LNCaP clone FGC (cell line): ENCODE data around the gene ARID1B.

Source experiments
- DNase-seq: peaks from one replicate; pipeline ENCODE4 v3.0.0-alpha.2; 2011; ENCODE audit warnings: low read depth
- H3K4me3 ChIP-seq: 2 replicates; pipeline ENCODE4 v1.5.1; 2011; ENCODE audit warnings: mild to moderate bottlenecking, low read depth, low read length, control low read depth
- TF ChIP-seq, protein P1 (sequence below): IDR thresholded peaks from 2 replicates; pipeline ENCODE4 v1.5.1; 2012; ENCODE audit warnings: mild to moderate bottlenecking; ENCODE audit not compliant: control insufficient read depth, insufficient read depth; ENCODE audit errors: extremely low read depth

Gene ARID1B

DNA sequence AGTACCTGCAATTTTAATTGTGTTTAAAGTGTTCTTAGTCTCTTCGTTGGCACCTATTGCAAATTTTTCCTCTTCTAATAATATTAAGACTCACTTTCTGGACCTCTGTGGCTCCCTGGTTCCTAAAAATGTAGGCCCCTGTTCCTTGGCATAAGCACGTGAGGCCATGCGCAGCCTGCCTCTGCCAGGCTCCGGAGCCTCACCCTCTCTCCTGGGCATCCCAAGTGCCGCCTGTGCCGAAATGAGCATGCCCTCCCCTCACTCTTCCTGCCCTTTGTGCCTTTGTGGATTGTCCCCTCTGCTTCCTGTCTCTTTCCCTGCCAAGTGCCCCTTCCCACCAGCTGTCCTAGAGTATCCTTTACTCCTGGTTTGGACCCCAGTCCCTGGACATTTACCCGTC is 300.1 kb downstream of the ARID1B start:
- DNase-seq: no peak
- no peak overlapping the region for H3K4me3 ChIP-seq
- TF ChIP-seq, protein P1, sequence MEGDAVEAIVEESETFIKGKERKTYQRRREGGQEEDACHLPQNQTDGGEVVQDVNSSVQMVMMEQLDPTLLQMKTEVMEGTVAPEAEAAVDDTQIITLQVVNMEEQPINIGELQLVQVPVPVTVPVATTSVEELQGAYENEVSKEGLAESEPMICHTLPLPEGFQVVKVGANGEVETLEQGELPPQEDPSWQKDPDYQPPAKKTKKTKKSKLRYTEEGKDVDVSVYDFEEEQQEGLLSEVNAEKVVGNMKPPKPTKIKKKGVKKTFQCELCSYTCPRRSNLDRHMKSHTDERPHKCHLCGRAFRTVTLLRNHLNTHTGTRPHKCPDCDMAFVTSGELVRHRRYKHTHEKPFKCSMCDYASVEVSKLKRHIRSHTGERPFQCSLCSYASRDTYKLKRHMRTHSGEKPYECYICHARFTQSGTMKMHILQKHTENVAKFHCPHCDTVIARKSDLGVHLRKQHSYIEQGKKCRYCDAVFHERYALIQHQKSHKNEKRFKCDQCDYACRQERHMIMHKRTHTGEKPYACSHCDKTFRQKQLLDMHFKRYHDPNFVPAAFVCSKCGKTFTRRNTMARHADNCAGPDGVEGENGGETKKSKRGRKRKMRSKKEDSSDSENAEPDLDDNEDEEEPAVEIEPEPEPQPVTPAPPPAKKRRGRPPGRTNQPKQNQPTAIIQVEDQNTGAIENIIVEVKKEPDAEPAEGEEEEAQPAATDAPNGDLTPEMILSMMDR: no peak

DNA sequence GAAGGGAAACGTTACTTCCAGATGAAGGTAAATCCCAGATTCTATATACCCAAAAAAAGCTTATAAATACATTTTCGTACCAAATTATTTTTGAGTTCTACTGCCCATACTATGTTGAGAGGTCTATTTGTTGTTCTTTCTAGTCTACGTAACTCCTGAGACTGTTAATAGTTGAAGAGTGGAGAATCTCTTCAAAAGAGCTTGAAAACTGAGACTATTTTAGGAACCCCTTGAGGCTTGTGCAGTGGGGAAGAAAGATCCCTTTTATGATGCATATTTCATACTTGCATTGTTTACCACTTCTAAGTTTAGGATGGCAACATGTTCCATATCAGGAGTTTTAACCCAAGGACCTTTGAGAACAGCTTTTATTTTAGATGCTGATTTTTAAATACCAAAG is 301.1 kb downstream of the ARID1B start:
- no peak overlapping the region for H3K4me3 ChIP-seq
- TF ChIP-seq, protein P1: no peak
- DNase-seq: no peak

DNA sequence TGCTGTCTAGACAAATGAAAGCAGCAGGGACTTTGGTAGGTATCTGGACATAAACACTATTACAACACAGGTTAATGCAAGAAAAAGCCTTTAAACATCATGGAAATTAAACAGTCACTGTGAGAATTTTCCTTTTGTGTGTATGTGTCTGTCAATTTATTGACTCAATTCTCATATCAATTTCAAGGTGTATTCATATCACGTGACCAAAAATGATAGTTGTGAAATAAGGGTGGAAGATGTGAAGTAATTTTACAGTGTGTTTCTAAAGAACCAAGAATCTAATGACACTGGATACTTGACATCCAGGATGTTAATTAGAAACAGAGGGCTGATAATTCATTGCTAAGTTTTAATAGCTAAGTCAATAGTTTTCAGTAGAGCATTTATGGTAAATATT is 302.1 kb downstream of the ARID1B start:
- no peak for DNase-seq
- no peak overlapping the region for H3K4me3 ChIP-seq
- TF ChIP-seq, protein P1: no peak

DNA sequence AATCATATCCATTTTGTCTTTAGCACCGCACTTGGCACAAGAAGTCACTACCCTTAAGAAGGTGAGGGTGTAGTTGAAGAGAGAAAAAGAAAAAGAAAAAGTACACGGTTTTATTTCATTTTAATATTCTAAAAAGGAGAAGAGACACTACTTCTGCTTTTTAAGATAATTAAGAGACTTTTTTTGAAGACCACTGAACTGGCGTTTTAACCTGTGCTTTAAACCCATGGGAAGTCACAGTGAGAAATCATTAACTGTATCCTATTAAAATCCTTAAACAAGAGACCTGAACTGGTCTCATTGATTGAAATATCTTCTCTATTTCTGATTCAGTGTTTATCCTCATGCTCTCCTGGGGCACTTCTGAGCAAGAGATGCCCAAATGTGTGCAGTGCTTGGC is 302.6 kb downstream of the ARID1B start:
- H3K4me3 ChIP-seq: no peak overlapping the region
- TF ChIP-seq, protein P1: no peak
- DNase-seq: no peak

DNA sequence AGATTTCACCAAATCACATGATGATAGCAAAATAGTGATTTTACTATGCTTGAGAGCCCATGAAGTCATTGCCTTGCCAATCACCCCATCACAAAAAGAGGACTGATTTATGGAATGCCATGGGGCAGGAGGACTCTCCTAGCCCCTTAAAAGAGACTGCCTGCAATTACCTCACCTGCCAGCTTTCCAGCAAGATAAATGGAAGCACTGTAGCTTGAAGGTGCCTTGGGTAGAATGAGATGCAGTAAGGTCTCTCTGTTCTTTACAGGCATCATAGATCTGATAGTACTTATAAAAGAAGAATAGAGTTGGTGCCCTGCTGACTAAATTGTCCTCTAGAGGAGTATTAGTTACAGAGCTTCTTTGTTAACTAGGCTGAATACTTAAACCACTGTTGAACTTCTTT is 303.8 kb downstream of the ARID1B start:
- TF ChIP-seq, protein P1: no peak
- DNase-seq: no peak
- no peak overlapping the region for H3K4me3 ChIP-seq

DNA sequence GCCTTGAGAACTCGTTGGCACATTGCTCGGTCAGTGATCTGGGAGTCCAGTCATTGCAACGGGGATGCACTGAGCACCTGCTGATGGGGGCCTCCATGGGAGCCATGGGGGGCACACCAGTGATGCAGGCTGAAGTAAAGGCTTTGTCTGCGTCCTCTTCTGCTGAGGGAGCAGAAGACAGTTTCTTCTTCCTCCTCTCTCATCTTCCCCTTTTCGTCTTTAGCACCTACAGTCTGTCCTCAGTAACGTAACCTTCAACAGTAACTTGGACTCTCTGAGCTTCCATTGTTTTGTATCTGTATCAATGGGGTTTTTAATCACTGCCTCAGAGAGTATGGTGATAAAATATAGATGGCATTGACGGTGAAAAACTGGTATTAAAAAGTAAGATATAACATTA is 306.2 kb downstream of the ARID1B start:
- no peak for DNase-seq
- TF ChIP-seq, protein P1: no peak
- no peak overlapping the region for H3K4me3 ChIP-seq

DNA sequence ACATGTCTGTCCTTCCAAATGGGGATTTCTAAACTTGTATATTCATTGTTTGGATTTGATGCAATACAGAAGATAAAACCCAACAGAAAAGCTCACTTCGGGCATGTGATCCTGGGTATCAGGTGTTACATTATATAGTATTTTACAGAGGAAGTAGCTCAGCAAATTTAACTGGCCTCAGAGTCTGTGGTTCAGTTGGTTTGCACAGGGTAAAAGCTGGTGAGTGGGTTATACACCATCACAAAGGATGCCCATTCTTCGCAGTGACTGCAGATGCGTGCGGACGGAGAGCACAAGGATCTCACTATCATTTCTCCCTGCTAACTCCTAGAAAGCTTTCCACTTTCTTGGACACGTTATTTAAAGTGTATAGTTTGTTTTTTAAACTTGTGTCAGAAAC is 309.5 kb downstream of the ARID1B start:
- no peak overlapping the region for H3K4me3 ChIP-seq
- no peak for DNase-seq
- TF ChIP-seq, protein P1: no peak
